PFSK-1 (cell line): Measurements from ENCODE around the gene NKAIN1.

ENCODE experiments used
- FOXP2 ChIP-seq: optimal IDR thresholded peaks from 2 replicates; pipeline ENCODE3; 2011; ENCODE audit warnings: borderline replicate concordance, control low read depth, inconsistent platforms; ENCODE audit not compliant: insufficient read depth; ENCODE audit errors: extremely low read length, extremely low read depth
- POLR2AphosphoS5 ChIP-seq: IDR thresholded peaks from 2 replicates; pipeline ENCODE4 v1.6.1; 2012; ENCODE audit warnings: low read depth, mild to moderate bottlenecking, control low read depth, low read length, moderate library complexity
- REST ChIP-seq, 2 experiments: IDR thresholded peaks; 2 replicates each; pipeline versions ENCODE4 v1.6.1 to v1.8.0; 2011 to 2012; ENCODE audit warnings: low read depth in 2 of 2, low read length in 2 of 2, control low read depth in 1 of 2, inconsistent platforms in 1 of 2, mild to moderate bottlenecking in 1 of 2, moderate library complexity in 1 of 2; ENCODE audit not compliant: insufficient read depth in 1 of 2
- SIN3A ChIP-seq: IDR thresholded peaks from 2 replicates; pipeline ENCODE4 v1.6.1; 2012; ENCODE audit warnings: mild to moderate bottlenecking, low read length, moderate library complexity, borderline replicate concordance; ENCODE audit not compliant: insufficient read depth
- TAF1 ChIP-seq: IDR thresholded peaks from 2 replicates; pipeline ENCODE4 v1.6.1; 2012; ENCODE audit warnings: low read length, control low read depth, borderline replicate concordance; ENCODE audit not compliant: insufficient read depth

NKAIN1 gene

GRCh38 chr1:31159869-31160611 lies 79.6 kb downstream of the NKAIN1 start:
- TF ChIP-seq POLR2AphosphoS5: no peak
- TF ChIP-seq TAF1: no peak
- no peak for TF ChIP-seq SIN3A
- no peak for TF ChIP-seq FOXP2
- no peak for TF ChIP-seq REST (IDR thresholded peaks at IDR 0.05; ENCODE audit: insufficient read depth in 1 of 2, low read depth in 2 of 2, low read length in 2 of 2)

DNA sequence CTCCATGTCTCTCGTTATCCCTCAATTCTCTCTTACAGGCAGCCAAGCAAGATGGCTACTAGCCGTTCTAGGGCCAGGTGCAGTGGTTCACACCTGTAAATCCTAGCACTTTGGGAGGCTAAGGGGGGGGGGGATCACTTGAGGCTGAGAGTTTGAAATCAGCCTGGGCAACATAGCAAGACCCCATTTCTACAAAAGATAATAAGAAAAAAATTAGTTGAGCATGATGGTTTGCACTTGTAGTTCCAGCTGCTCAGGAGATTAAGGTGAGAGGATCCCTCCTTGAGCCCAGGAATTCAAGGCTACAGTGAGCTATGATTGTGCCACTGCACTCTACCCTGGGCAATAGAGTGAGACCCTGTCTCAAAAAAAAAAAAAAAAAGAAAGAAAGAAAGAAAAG lies 80.4 kb downstream of the NKAIN1 start:
- TF ChIP-seq TAF1 (no peak), SIN3A (no peak), POLR2AphosphoS5 (no peak), REST (IDR thresholded peaks at IDR 0.05; ENCODE audit: insufficient read depth in 1 of 2, low read depth in 2 of 2, low read length in 2 of 2) (no peak), FOXP2 (no peak)

DNA sequence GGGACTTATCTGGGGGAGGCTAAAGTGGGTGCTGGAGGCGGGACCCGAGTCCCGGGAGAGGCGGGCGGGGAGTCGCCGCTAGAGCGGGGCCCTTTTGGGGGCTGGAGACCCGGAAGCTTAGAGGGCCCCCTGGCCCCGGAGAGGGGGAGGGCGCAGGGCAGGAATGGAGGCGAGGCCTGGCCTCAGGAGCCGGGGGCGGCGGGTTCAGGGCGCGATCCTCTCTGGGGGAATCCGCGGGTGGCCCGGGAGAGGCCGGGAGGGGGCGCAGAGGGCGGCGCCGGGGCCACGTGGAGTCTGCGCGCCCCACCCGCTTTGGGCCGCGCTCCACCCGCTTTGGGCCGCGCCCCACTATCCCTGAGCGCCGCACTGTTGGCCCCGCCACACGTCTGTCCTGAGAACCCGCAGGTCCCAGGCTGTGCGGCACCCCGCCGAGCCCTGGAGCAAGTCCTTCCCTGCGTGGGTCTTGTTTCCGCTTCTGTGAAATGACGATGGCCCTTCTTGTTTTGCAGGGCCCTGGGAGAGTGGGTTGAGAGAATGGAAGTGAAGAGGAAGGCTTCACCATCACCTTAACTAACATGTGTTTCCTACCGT lies 84.4 kb downstream of the NKAIN1 start:
- TF ChIP-seq REST (IDR thresholded peaks at IDR 0.05; ENCODE audit: insufficient read depth in 1 of 2, low read depth in 2 of 2, low read length in 2 of 2) (no peak), SIN3A (0 out of 2 replicates have a peak, but pooled peaks have one; percentile 53)

DNA sequence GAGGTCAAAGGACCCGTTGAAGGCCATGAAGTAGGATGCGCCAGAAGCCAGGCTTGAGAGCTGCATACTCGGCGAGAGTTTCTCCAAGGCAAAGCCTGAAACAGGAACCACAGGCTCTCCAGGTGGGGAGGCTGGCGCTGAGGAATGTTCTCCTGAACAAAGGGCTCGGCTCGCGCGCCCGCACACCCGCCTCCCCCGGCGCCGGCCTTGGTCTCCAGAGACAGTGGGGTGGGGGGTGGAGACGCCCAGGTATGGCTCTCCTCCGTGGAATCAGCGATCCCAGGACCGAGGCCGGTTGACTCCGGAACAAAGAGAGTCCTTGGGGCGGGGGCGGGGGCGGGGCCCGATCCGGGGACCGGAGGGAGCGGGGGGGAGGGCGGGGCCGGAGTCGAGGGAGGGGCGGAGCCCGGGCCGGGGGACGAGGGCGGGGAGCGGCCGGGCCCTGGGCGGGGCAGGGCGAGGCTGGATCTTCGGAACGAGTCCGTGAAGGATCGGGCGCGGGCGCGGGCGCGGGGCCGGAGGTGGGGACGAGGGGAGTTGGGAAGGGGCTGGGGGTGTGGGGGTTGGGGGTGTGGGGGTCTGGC lies 85.0 kb downstream of the NKAIN1 start:
- TF ChIP-seq SIN3A: no peak
- no peak for TF ChIP-seq TAF1
- TF ChIP-seq POLR2AphosphoS5: peak; percentile 48; the same call in 1 of the 2 replicates
- TF ChIP-seq REST (IDR thresholded peaks at IDR 0.05; ENCODE audit: insufficient read depth in 1 of 2, low read depth in 2 of 2, low read length in 2 of 2): no peak
- peak; percentile 46 for TF ChIP-seq FOXP2
